GM18909 (cell line): ENCODE data around the gene HMBS.
"Not testable (repeated sequence)": the region's sequence is repeated elsewhere in the genome, so short reads cannot be mapped to it uniquely, and the experiment has no call there.

Experiments
- ATAC-seq: cut with Tn5 transposase; IDR thresholded peaks from one replicate; pipeline ENCODE4 v1.9.1; 2021; ENCODE audit warnings: mild to moderate bottlenecking; ENCODE audit not compliant: unreplicated experiment, poor library complexity

Gene HMBS

DNA sequence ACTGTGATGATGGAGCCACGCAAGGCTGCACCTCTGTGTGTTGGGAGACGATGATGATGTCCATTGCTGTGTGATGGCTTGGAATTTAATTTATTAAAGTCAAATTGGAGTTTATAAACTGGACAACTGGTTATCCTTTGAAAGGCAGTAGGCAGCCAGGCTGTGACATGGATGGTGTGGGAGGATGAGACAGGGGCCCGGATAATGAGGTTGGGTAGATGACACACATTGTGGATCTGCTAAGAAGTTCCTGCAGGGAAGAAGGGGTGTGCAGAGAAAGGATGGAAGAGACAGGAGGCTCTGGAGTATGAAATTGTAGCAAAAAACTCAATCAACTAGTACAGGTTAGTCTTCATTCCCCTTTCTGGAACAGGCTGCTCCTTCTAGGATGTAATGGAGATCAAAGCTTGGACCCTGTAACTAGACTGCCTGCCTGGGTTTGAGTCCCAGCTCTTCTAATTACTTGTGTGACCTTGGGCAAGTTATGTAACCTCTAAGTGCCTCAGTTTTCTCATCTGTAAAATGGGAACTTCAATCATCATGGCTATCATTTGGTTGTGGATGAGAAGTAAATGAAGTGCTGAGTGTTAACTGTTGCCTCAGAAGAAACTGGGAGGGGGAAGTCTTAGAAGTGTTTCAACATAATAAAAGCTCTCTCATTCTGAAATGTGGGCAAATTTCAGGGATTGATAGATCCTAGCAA lies 32.5 kb downstream of the HMBS start:
- no peak for ATAC-seq

DNA sequence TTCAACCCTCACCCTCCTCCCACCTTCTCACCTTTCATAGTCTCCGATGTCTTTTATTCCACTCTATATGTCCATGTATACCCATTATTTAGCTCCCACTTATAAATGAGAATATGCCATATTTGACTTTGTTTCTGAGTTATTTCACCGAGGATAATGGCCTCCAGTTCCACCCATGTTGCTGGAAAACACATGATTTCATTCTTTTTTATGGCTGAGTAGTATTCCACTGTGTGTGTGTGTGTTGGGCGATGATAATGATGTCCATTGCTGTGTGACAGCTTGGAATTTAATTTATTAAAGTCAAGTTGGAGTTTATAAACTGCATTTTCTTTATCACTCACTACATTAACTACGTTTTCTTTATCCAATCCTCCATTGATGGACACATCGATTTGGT lies 33.5 kb downstream of the HMBS start:
- ATAC-seq, result no peak

DNA sequence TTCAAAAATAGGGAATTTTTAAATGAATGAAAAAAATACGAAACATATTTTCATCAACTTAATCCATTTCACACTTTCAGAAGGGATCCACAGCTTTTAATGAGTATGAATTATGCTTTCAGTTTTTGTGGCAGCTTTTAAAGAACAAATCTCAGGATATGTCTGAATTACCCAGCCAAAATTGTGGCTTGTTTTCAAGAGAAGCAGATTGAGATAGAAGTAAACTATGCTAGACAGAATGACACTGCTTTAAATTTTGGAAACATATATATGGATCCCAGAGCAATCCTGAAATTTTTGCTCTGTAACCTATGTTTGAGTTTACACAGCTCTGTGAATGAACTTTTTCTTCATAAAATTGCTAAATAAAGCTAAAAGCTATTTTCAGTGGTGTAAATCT lies 34.3 kb downstream of the HMBS start:
- no peak for ATAC-seq

DNA sequence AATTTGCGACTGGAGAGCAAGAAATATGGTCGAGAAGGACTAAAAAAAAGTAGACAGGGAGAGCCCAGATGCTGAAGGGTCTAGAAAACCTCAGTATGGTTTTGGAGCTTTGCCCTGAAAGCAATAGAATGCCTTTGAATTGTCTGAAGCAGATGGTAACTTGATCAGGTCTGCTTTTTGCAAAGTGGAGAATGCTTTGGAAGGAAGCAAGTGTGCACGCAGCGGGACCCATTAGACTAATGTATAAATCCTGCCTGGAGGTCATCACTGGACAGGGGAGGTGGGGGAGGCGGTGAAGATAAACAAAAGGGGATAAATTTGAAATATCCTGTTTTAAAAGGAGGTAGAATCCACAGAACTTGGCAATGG lies 35.9 kb downstream of the HMBS start:
- ATAC-seq, result no peak

DNA sequence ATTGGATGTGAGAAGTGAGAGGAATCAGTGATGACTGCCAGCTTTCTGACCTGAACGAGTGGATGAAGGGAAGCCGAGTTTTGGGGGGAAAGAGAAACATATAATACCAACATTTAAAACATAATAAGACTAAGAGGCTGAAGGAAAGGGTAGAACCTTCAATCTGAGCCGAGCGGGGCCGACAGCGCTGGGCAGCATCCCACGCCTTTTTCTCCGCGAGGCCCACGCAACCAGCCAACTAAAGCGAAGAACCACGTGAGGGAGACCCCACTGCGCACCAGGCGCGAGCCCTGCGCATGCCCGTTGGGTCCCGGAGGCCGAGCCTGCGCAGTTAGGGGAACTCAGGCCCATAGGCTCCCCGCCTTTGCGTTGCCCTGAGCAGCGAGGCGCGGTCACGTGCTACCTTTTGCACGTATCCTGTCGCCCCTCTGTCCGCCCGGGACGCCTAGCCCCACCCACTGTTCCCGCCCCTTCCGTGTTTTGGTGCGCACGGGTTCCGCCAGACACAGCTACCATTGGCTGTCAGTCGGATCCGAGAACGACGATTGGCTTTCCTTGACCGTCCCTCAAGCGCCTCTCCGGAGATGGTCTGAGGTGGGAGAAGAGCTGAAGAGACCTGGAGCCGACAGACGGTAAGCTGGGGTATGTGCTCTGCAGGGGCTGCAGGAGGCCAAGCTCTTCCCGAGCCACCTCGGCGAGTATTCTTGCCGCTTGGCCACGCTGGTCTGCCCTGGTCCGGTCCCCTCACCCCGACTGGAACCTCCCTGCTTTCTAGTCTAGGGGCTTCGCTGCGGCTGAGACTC lies 36.5 kb downstream of the HMBS start, which contains the start of gene HINFP:
HINFP (plus strand) TSS at position 573 of the 803 bp plus-strand sequence. CDS start 5,365 bp downstream, outside the sequence.
- ATAC-seq, result peak; percentile 97

DNA sequence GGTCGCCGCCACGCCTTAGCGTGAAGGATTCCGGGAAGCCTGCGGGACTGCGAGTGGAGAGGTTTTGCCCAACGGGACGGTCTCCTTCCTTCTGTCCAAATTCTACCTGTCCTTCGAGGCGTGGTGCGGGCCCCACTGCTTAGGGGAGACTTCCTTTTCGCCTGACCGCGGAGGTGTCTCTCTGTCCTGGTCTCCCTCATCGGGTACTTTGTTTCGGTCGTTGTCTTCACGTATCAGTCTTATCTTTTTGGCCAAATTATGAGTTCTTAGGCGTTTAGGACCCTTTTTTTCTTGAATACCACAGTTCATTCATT lies 37.1 kb downstream of the HMBS start:
- no peak for ATAC-seq

DNA sequence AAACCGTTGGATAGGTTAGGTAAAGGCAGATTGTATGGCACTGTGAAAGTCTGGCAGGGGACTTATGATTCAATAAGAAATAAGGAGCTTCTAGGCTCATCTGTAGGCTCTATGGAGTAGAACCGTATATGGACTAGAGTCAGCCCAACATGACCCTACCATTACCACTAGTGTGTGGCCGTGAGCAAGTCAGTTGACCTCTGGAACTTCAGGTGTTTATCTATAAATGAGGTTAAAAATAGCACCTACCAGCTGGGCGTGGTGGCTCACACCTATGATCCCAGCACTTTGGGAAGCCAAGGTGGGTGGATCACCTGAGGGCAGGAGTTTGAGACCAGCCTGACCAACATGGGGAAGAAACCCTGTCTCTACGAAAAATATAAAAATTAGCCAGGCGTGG lies 41.1 kb downstream of the HMBS start:
- ATAC-seq, result no peak

DNA sequence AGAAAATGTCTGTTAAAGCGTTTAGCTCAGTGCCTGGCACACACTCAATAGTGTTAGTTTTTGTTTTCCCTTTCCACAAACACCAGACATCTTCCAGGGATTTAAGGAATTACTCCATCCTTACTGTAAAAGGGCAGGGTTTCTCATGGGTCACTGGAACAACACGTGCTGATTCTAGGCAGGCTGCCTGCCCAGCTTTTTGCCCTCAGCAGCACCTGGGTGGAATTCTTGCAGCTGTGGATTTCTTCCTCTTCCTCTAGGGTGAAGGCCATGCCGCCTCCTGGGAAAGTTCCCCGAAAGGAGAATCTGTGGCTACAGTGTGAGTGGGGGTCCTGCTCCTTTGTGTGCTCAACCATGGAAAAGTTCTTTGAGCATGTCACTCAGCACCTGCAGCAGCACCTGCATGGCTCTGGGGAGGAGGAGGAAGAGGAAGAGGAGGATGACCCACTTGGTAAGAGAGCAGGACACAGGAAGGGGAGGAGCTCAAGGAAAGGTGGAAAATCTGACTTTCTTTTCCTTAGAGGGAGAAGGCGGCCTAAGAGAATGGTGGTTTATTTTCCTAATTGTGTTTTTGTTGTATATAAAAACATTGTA lies 42.1 kb downstream of the HMBS start:
- ATAC-seq, result no peak

DNA sequence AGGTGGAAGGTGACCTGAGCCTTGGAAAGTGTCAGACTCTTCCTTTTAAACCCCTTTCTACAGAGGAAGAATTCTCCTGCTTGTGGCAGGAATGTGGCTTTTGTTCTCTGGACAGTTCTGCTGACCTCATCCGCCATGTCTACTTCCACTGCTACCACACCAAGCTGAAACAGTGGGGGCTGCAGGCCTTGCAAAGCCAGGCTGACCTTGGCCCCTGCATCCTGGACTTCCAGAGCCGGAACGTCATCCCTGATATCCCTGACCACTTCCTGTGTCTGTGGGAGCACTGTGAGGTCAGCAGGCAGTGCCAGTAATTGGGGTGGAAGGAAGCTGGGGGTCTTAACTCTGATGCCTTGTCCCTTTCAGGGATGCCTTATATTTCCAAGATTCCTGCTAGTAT lies 46.0 kb downstream of the HMBS start:
- ATAC-seq, result no peak

DNA sequence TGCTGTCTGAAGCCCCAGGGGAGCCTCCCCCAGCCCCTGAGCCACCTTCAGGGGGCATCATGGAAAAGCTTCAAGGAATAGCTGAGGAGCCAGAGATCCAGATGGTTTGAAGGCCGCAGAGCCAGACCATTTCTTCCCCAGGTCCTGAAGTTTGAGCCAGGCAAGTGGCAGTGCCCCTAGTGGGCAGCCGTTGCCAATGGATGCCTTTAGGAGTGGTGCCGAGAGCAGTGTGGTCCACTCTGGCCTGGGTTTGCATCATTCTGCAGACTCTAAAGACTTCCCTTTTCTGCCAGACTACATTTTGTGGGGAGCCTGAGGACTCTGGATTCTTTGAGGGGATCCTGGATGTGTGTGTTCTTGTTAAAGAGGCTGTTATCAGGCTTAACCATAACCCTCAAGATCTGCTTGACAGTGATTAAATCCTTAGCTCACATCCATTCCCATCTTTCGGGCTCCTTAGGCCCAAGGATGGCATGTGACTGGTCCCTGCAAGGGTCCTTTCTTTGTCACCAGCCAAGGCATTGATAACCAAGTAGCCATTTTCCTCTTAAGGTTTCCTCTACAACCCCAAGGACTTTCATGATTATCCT lies 49.8 kb downstream of the HMBS start:
- no peak for ATAC-seq

DNA sequence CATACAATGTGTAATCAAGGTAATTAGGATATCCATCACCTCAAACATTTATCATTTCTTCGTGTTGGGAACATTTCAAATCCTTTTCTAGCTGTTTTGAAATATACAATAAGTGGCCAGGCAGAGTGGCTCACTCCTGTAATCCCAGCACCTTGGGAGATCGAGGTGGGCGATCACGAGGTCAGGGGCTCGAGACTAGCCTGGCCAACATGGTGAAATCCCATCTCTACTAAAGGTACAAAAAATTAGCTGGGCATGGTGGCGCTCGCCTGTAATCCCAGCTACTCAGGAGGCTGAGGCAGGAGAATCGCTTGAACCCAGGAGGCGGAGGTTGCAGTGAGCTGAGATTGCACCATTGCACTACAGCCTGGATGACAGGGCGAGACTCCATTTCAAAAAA lies 54.6 kb downstream of the HMBS start:
- ATAC-seq, result not testable (repeated sequence)
